Peyer's patch (tissue), 4 donors: ENCODE data around the gene CXXC5.

Source experiments
- POLR2A ChIP-seq, 2 donors: fragments of 450-650 bp; IDR thresholded peaks; one replicate each; pipeline ENCODE4 v1.5.1; 2017; ENCODE audit warnings: antibody characterized with exemption in 2 of 2, mild to moderate bottlenecking in 2 of 2, moderate library complexity in 2 of 2
- TF ChIP-seq, protein P1 (sequence below), 6 experiments: fragments of 450-650 bp in 4 of 6; fragments of 200-600 bp in 2 of 6; sonication (generic) in 1 of 6; IDR thresholded peaks; one replicate each; pipeline ENCODE4 v1.5.1; 2017 to 2019; ENCODE audit warnings: antibody characterized with exemption in 6 of 6, mild to moderate bottlenecking in 3 of 6, moderate library complexity in 1 of 6

DNA sequence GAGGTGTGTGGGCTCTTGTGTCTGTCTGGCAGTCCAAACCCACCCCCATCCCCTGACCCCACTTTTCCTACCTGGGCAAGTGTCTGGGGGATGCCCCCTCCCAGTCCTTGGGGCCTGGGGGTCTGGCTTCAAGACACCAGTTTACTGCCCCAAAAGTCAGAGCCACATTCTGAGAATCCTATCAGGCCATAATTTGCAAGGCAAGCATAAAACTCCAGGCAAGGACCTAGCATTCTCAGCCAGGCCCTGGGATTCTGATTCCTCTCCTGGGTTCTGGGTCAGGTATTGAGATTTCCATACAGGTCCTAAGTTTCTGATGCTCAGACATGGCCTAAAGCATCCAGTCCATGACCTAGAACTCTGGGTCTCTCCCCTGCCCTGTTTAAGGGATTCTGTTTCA lies 33.3 kb downstream of the CXXC5 start:
- TF ChIP-seq, protein P1, sequence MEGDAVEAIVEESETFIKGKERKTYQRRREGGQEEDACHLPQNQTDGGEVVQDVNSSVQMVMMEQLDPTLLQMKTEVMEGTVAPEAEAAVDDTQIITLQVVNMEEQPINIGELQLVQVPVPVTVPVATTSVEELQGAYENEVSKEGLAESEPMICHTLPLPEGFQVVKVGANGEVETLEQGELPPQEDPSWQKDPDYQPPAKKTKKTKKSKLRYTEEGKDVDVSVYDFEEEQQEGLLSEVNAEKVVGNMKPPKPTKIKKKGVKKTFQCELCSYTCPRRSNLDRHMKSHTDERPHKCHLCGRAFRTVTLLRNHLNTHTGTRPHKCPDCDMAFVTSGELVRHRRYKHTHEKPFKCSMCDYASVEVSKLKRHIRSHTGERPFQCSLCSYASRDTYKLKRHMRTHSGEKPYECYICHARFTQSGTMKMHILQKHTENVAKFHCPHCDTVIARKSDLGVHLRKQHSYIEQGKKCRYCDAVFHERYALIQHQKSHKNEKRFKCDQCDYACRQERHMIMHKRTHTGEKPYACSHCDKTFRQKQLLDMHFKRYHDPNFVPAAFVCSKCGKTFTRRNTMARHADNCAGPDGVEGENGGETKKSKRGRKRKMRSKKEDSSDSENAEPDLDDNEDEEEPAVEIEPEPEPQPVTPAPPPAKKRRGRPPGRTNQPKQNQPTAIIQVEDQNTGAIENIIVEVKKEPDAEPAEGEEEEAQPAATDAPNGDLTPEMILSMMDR (IDR thresholded peaks at IDR 0.05) = no peak
- TF ChIP-seq POLR2A (IDR thresholded peaks at IDR 0.05) = no peak
